CD4-positive, alpha-beta T cell (primary cell): ENCODE data around the gene DNAJC17. TPM values are rescaled to one million over a fixed set of nuclear protein-coding genes. Genes with fewer than 3 reads are reported as not detected.

Source experiments
- ATAC-seq: fragments of 200-7000 bp; cut with Tn5 transposase; one replicate; pipeline ENCODE4 v1.10.0; 2022; ENCODE audit warnings: mild to moderate bottlenecking; ENCODE audit not compliant: poor library complexity
- CTCF ChIA-PET: fragments of 350-600 bp; sonication (Branson Sonifier 250); formaldehyde crosslinking; loops from one replicate; lab custom pipeline; 2021; ENCODE audit warnings: antibody characterized with exemption, inconsistent platforms; lab: Charles Lee
- POLR2A ChIA-PET: fragments of 350-600 bp; sonication (Branson Sonifier 250); formaldehyde crosslinking; loops from one replicate; lab custom pipeline; 2021; ENCODE audit warnings: antibody characterized with exemption, inconsistent platforms; lab: Charles Lee
- DNase-seq, 14 experiments: peaks; one replicate each; pipeline ENCODE4 v3.0.0-alpha.2; 2013 to 2020; ENCODE audit warnings: mixed read lengths in 2 of 14
- H3K27ac ChIP-seq, 2 donors: one replicate each; pipeline versions ENCODE4 v1.5.1 to v1.7.0; 2013; ENCODE audit warnings: low read length in 2 of 2, low read depth in 1 of 2, mild to moderate bottlenecking in 1 of 2
- H3K27me3 ChIP-seq, 2 experiments: 1 replicate in 1 of 2; 2 replicates in 1 of 2; pipeline versions ENCODE4 v1.6.1 to v1.7.0; 2013; ENCODE audit warnings: low read length in 2 of 2, control low read depth in 1 of 2, mild to moderate bottlenecking in 1 of 2, moderate library complexity in 1 of 2; ENCODE audit not compliant: insufficient read depth in 2 of 2, control insufficient read depth in 1 of 2
- H3K36me3 ChIP-seq: one replicate; pipeline ENCODE4 v1.6.1; 2013; ENCODE audit warnings: low read length, control low read depth; ENCODE audit not compliant: insufficient read depth
- H3K4me1 ChIP-seq: one replicate; pipeline ENCODE4 v1.6.1; 2013; ENCODE audit warnings: low read length, control low read depth; ENCODE audit not compliant: insufficient read depth
- H3K4me3 ChIP-seq: one replicate; pipeline ENCODE4 v1.5.1; 2013; ENCODE audit warnings: mild to moderate bottlenecking, low read length, moderate library complexity
- H3K9me3 ChIP-seq, 2 experiments: 1 replicate in 1 of 2; 2 replicates in 1 of 2; pipeline versions ENCODE4 v1.6.1 to v1.7.0; 2013; ENCODE audit warnings: low read length in 2 of 2, mild to moderate bottlenecking in 2 of 2, control low read depth in 1 of 2, moderate library complexity in 1 of 2; ENCODE audit not compliant: control insufficient read depth in 1 of 2, insufficient read depth in 1 of 2
- H3K27ac Mint-ChIP-seq: one replicate; pipeline ENCODE4 v1.8.0; 2020; ENCODE audit warnings: mixed read lengths
- H3K27me3 Mint-ChIP-seq: one replicate; pipeline ENCODE4 v1.8.0; 2021; ENCODE audit warnings: mixed read lengths
- H3K36me3 Mint-ChIP-seq: one replicate; pipeline ENCODE4 v1.8.0; 2021; ENCODE audit warnings: low read depth, mixed read lengths
- H3K4me1 Mint-ChIP-seq: one replicate; pipeline ENCODE4 v1.8.0; 2021; ENCODE audit warnings: low read depth, mixed read lengths
- H3K4me3 Mint-ChIP-seq: one replicate; pipeline ENCODE4 v1.8.0; 2020; ENCODE audit warnings: mild to moderate bottlenecking, mixed read lengths
- H3K9me3 Mint-ChIP-seq: one replicate; pipeline ENCODE4 v1.8.0; 2020; ENCODE audit warnings: mixed read lengths
- CTCF ChIP-seq: fragments of 200-600 bp; IDR thresholded peaks from one replicate; pipeline ENCODE4 v1.8.0; 2022; ENCODE audit warnings: antibody characterized with exemption, mild to moderate bottlenecking
- intact Hi-C, 2 experiments: fragments of 100-400 bp; cut with DNase I in 1 of 2; cut with micrococcal nuclease in 1 of 2; formaldehyde crosslinking; loops; one replicate each; pipeline versions ENCODE4 v1.15.1 to v1.9.0; 2023 to 2025; cut with DNase I, micrococcal nuclease
- total RNA-seq, 174 experiments: library from RNA in 2 of 174; stranded (reverse) in 2 of 174; gene quantifications; one replicate each; pipeline ENCODE4 v1.2.3 and lab custom pipeline; 2021 to 2026

Gene DNAJC17
- total RNA-seq, 2 experiments from 2014 or later, result 14.4 to 17.9 TPM

- Mint-ChIP-seq H3K36me3 (peaks cover 44% of the 10 kb centered on the region), H3K27me3 (no peaks in the 10 kb centered on the region), H3K9me3 (no peaks in the 10 kb centered on the region), H3K4me1 (peaks cover 32% of the 10 kb centered on the region), H3K27ac (no peak overlapping the region), H3K4me3 (no peak overlapping the region)
- Histone ChIP-seq H3K9me3 (no peaks in the 10 kb centered on the region), H3K36me3 (peaks cover 11% of the 10 kb centered on the region), H3K4me1 (peaks cover 20% of the 10 kb centered on the region), H3K27ac (no peak overlapping the region), H3K4me3 (no peak overlapping the region), H3K27me3 (no peaks in the 10 kb centered on the region)
- CTCF ChIA-PET, result interaction anchor here (1.6 kb wide), 1 partner anchor 20 kb away, joined by 3 read pairs; no protein-coding TSS in a partner anchor
- intact Hi-C loops, result no loop called here
- no peak for DNase-seq
- POLR2A ChIA-PET, result no interaction called here
- TF ChIP-seq CTCF, result no peak
- ATAC-seq, result no peak
Measured at GRCh38 chr15:40803076-40803475, 4.2 kb downstream of the DNAJC17 start.

GRCh38 chr15:40799523-40799922, 7.8 kb downstream of the DNAJC17 start:
- POLR2A ChIA-PET, result no interaction called here
- DNase-seq (no peak), ATAC-seq (no peak)
- no peaks in the 10 kb centered on the region for H3K9me3 Mint-ChIP-seq
- TF ChIP-seq CTCF, result no peak
- no peaks in the 10 kb centered on the region for H3K27me3 Mint-ChIP-seq
- H3K4me1 Mint-ChIP-seq, result peaks cover 28% of the 10 kb centered on the region
- H3K4me3 ChIP-seq, result no peak overlapping the region
- H3K27me3 ChIP-seq, result no peaks in the 10 kb centered on the region
- no peaks in the 10 kb centered on the region for H3K9me3 ChIP-seq
- no peak overlapping the region for H3K4me3 Mint-ChIP-seq
- H3K36me3 ChIP-seq, result peaks cover 17% of the 10 kb centered on the region
- intact Hi-C loops, result no loop called here
- H3K27ac Mint-ChIP-seq, result no peak overlapping the region
- peaks cover 2% of the 10 kb centered on the region for H3K4me1 ChIP-seq
- no peak overlapping the region for H3K27ac ChIP-seq
- CTCF ChIA-PET, result no interaction called here
- H3K36me3 Mint-ChIP-seq, result peaks cover 38% of the 10 kb centered on the region

GRCh38 chr15:40796512-40796911, 10.8 kb downstream of the DNAJC17 start:
- TF ChIP-seq CTCF, result no peak
- no peaks in the 10 kb centered on the region for H3K27me3 ChIP-seq
- no peak overlapping the region for H3K27ac Mint-ChIP-seq
- intact Hi-C loops, result no loop called here
- no peaks in the 10 kb centered on the region for H3K4me1 ChIP-seq
- peaks cover 24% of the 10 kb centered on the region for H3K4me1 Mint-ChIP-seq
- no peak overlapping the region for H3K27ac ChIP-seq
- DNase-seq, result no peak
- H3K36me3 Mint-ChIP-seq, result peaks cover 42% of the 10 kb centered on the region
- no peak overlapping the region for H3K4me3 Mint-ChIP-seq
- peaks cover 19% of the 10 kb centered on the region for H3K36me3 ChIP-seq
- POLR2A ChIA-PET, result no interaction called here
- H3K9me3 ChIP-seq, result no peaks in the 10 kb centered on the region
- no peak for ATAC-seq
- H3K9me3 Mint-ChIP-seq, result no peaks in the 10 kb centered on the region
- H3K4me3 ChIP-seq, result no peak overlapping the region
- CTCF ChIA-PET, result interaction anchor here (1.0 to 1.1 kb wide), 2 partner anchors 9 to 14 kb away, joined by 3 to 4 read pairs; no protein-coding TSS in a partner anchor
- no peaks in the 10 kb centered on the region for H3K27me3 Mint-ChIP-seq
